Left ventricle myocardium inferior (tissue), 1 donor: Measurements from ENCODE around the gene CNTNAP2. TPM values are rescaled to one million over a fixed set of nuclear protein-coding genes. Genes with fewer than 3 reads are reported as not detected.
A peak's percentile ranks its signal among the peaks of the same experiment; 100 is the strongest.

Experiments
- DNase-seq: peaks from one replicate; pipeline ENCODE4 v3.0.0-alpha.2; 2020
- H3K27ac ChIP-seq: fragments of 200-600 bp; replicated peaks from 2 replicates; pipeline ENCODE4 v1.8.0; 2021
- H3K27me3 ChIP-seq: fragments of 200-600 bp; 2 replicates; pipeline ENCODE4 v1.8.0; 2021; ENCODE audit warnings: low read depth
- H3K36me3 ChIP-seq: fragments of 200-600 bp; 2 replicates; pipeline ENCODE4 v1.8.0; 2021
- H3K4me1 ChIP-seq: fragments of 200-600 bp; 2 replicates; pipeline ENCODE4 v1.8.0; 2021
- H3K4me3 ChIP-seq: fragments of 200-600 bp; 2 replicates; pipeline ENCODE4 v1.8.0; 2021; ENCODE audit warnings: mild to moderate bottlenecking, moderate library complexity
- H3K9me3 ChIP-seq: fragments of 200-600 bp; replicated peaks from 2 replicates; pipeline ENCODE4 v1.8.0; 2021
- CTCF ChIP-seq: fragments of 200-600 bp; IDR thresholded peaks from 2 replicates; pipeline ENCODE4 v1.8.0; 2021; ENCODE audit warnings: antibody characterized with exemption, mild to moderate bottlenecking, borderline replicate concordance
- intact Hi-C: fragments of 100-400 bp; cut with micrococcal nuclease; formaldehyde crosslinking; loops from one replicate; pipeline ENCODE4 v1.11.0; 2022
- total RNA-seq: library from RNA; stranded (reverse); fragmentation: NEBNext Ultra II Directional; extraction: Animal tissue kit (Norgen Biotek cat#: 25700); gene quantifications from one replicate; pipeline ENCODE4 v1.2.1, GENCODE V29; 2021
- donor health status: DM: no; HTN: yes; CAD: no; lungs with severe emphysema.

The CNTNAP2 gene
- total RNA-seq, 1 donor from 2014 or later = 0.99 TPM

DNA sequence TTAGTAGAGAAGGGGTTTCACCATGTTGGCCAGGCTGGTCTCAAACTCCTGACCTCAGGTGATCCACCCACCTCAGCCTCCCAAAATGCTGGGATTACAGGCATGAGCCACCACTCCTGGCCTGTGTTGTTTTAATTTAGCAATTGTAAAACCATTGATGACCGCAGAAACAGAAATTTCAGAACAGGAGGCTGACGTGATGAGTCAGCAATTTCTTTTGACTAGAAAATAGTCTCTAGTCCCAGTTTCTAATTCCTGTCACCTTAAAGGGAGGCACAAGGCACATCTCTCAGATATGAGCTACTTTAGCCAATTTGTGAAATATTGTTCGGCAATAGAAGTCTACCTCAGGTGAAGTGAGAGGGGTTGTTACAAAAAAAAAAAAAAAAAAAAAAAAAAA, 2033.1 kb downstream of the CNTNAP2 start:
- Histone ChIP-seq H3K4me1 (peaks cover 17% of the 10 kb centered on the region), H3K27me3 (peaks cover 2% of the 10 kb centered on the region), H3K36me3 (no peaks in the 10 kb centered on the region), H3K27ac (no peak overlapping the region), H3K4me3 (no peak overlapping the region), H3K9me3 (peaks cover 11% of the 10 kb centered on the region)
- no peak for DNase-seq
- TF ChIP-seq CTCF = no peak
- intact Hi-C loops = no loop called here

GRCh38 chr7:148151778-148152177, 2035.2 kb downstream of the CNTNAP2 start:
- Histone ChIP-seq H3K36me3 (no peaks in the 10 kb centered on the region), H3K27me3 (no peaks in the 10 kb centered on the region), H3K4me1 (peaks cover 18% of the 10 kb centered on the region), H3K4me3 (no peak overlapping the region), H3K27ac (no peak overlapping the region), H3K9me3 (peaks cover 11% of the 10 kb centered on the region)
- TF ChIP-seq CTCF = no peak
- no peak for DNase-seq
- intact Hi-C loops = no loop called here

GRCh38 chr7:148153616-148154284, 2037.1 kb downstream of the CNTNAP2 start:
- H3K4me3 ChIP-seq = no peak overlapping the region
- no peak for TF ChIP-seq CTCF
- H3K36me3 ChIP-seq = no peaks in the 10 kb centered on the region
- H3K27me3 ChIP-seq = no peaks in the 10 kb centered on the region
- H3K4me1 ChIP-seq = peaks cover 18% of the 10 kb centered on the region
- peak; percentile 81 for DNase-seq
- H3K9me3 ChIP-seq = peaks cover 11% of the 10 kb centered on the region
- intact Hi-C loops = no loop called here
- H3K27ac ChIP-seq = peak overlapping the region; percentile 67

- H3K4me1 ChIP-seq = peaks cover 18% of the 10 kb centered on the region
- intact Hi-C loops = no loop called here
- H3K36me3 ChIP-seq = no peaks in the 10 kb centered on the region
- no peak overlapping the region for H3K4me3 ChIP-seq
- TF ChIP-seq CTCF = no peak
- no peak overlapping the region for H3K27ac ChIP-seq
- H3K27me3 ChIP-seq = no peaks in the 10 kb centered on the region
- peaks cover 11% of the 10 kb centered on the region for H3K9me3 ChIP-seq
- no peak for DNase-seq
Observed at GRCh38 chr7:148155000-148155399, 2038.4 kb downstream of the CNTNAP2 start.

DNA sequence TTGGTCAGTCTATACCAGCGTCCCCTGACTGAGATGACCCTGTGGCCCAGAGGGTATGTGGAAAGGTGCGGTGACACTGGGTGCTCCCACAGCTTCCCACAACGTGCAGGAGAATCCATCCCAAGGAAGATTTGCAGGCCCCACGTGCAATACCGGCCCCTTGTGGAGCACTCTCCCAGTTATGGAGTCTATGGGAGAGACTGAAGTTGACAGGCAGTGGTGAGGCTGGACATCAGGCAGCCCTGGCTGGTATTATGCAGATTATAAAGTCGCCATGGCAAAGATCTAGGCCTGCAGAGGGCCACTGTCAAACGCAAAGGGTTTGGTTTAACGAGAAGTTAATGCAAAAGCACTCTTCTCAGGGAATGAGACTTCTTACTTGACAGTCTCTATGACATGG, 2039.2 kb downstream of the CNTNAP2 start:
- Histone ChIP-seq H3K36me3 (no peaks in the 10 kb centered on the region), H3K27me3 (no peaks in the 10 kb centered on the region), H3K4me1 (peaks cover 18% of the 10 kb centered on the region), H3K4me3 (no peak overlapping the region), H3K27ac (no peak overlapping the region), H3K9me3 (peaks cover 11% of the 10 kb centered on the region)
- no peak for DNase-seq
- intact Hi-C loops = no loop called here
- no peak for TF ChIP-seq CTCF
